ENCODE measurements around the gene EPHB6. TPM values are rescaled to one million over a fixed set of nuclear protein-coding genes. Genes with fewer than 3 reads are reported as not detected.

The EPHB6 gene
- total and polyA plus RNA-seq, 4 donors = 15.6 to 54.6 (median 33.9) TPM

DNA sequence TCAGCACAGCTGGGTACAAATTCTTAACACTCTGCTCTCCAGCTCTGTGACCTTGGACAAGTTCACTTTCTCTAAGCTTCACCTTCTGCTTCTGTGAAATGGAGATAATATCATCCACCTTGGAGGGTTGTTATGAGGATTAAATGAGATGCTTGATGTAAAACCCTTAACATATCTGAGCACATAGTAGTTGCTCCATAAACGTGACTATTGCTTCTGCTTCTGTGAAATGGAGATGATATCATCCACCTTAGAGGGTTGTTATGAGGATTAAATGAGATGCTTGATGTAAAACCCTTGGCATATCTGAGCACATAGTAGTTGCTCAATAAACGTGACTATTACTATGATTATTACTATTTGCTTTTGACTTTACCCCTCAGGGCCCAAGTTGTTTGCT lies 14.6 kb downstream of the EPHB6 start:
- DNase-seq (ENCODE audit: low read depth in 4 of 6, low spot score in 6 of 6) = no peak
- Histone ChIP-seq H3K27me3 (ENCODE audit: control insufficient read depth, insufficient read depth, low read length) (no peaks in the 10 kb centered on the region), H3K4me1 (ENCODE audit: control insufficient read depth, insufficient read depth, low read length) (peaks cover 5% of the 10 kb centered on the region), H3K9me3 (ENCODE audit: control insufficient read depth, insufficient read depth, low read length) (no peaks in the 10 kb centered on the region), H3K4me3 (ENCODE audit: low read depth, low read length) (no peak overlapping the region), H3K27ac (ENCODE audit: low read depth, low read length) (no peak overlapping the region), H3K36me3 (ENCODE audit: control insufficient read depth, insufficient read depth, low read length) (peaks cover 79% of the 10 kb centered on the region)
- WGBS (ENCODE audit: insufficient coverage) = no CpG with 5 or more reads among the region's 2 CpGs

DNA sequence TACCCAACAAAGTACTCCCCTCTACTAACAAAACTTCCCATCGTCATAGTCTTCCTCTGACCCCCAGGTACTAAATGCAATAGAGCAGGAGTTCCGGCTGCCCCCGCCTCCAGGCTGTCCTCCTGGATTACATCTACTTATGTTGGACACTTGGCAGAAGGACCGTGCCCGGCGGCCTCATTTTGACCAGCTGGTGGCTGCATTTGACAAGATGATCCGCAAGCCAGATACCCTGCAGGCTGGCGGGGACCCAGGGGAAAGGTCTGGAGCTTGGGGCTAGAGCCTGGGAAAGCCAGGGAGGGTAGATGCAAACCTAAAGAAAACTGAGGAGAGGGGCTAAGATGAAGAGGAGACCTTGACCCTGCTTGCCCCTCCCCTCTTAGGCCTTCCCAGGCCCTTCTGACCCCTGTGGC lies 15.3 kb downstream of the EPHB6 start:
- 85% methylated on average over 8 of the region's 8 CpGs for WGBS (ENCODE audit: insufficient coverage)
- H3K9me3 ChIP-seq (ENCODE audit: control insufficient read depth, insufficient read depth, low read length) = no peaks in the 10 kb centered on the region
- H3K27ac ChIP-seq (ENCODE audit: low read depth, low read length) = no peak overlapping the region
- H3K4me1 ChIP-seq (ENCODE audit: control insufficient read depth, insufficient read depth, low read length) = peaks cover 5% of the 10 kb centered on the region
- no peaks in the 10 kb centered on the region for H3K27me3 ChIP-seq (ENCODE audit: control insufficient read depth, insufficient read depth, low read length)
- no peak for DNase-seq (ENCODE audit: low read depth in 4 of 6, low spot score in 6 of 6)
- peaks cover 73% of the 10 kb centered on the region for H3K36me3 ChIP-seq (ENCODE audit: control insufficient read depth, insufficient read depth, low read length)
- no peak overlapping the region for H3K4me3 ChIP-seq (ENCODE audit: low read depth, low read length)

DNA sequence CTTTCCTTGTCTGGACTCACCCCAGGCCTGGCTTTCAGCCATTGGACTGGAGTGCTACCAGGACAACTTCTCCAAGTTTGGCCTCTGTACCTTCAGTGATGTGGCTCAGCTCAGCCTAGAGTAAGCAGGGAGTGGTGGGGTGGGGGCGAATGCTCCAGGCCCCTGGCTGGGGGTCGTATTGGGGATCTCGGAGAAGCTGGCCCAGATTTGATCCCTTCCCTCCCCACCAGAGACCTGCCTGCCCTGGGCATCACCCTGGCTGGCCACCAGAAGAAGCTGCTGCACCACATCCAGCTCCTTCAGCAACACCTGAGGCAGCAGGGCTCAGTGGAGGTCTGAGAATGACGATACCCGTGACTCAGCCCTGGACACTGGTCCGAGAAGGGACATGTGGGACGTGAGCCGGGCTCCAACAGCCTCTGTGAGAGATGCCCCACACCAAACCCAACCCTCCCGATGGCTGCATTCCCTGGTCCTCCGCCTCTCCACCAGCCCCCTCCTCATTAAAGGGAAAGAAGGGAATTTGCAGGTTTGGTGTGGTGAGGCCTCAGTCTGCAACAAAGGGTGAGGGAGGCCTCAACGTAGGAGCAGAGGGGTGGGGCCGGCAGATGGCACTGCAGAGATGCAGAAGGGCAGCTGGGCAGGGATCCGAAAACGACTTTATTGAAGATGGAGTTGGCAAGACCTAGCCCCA lies 15.8 kb downstream of the EPHB6 start:
- peaks cover 5% of the 10 kb centered on the region for H3K4me1 ChIP-seq (ENCODE audit: control insufficient read depth, insufficient read depth, low read length)
- H3K27me3 ChIP-seq (ENCODE audit: control insufficient read depth, insufficient read depth, low read length) = no peaks in the 10 kb centered on the region
- H3K36me3 ChIP-seq (ENCODE audit: control insufficient read depth, insufficient read depth, low read length) = peaks cover 68% of the 10 kb centered on the region
- H3K4me3 ChIP-seq (ENCODE audit: low read depth, low read length) = no peak overlapping the region
- 97% methylated on average over 5 of the region's 14 CpGs for WGBS (ENCODE audit: insufficient coverage)
- H3K27ac ChIP-seq (ENCODE audit: low read depth, low read length) = no peak overlapping the region
- DNase-seq (ENCODE audit: low read depth in 4 of 6, low spot score in 6 of 6) = no peak
- no peaks in the 10 kb centered on the region for H3K9me3 ChIP-seq (ENCODE audit: control insufficient read depth, insufficient read depth, low read length)

DNA sequence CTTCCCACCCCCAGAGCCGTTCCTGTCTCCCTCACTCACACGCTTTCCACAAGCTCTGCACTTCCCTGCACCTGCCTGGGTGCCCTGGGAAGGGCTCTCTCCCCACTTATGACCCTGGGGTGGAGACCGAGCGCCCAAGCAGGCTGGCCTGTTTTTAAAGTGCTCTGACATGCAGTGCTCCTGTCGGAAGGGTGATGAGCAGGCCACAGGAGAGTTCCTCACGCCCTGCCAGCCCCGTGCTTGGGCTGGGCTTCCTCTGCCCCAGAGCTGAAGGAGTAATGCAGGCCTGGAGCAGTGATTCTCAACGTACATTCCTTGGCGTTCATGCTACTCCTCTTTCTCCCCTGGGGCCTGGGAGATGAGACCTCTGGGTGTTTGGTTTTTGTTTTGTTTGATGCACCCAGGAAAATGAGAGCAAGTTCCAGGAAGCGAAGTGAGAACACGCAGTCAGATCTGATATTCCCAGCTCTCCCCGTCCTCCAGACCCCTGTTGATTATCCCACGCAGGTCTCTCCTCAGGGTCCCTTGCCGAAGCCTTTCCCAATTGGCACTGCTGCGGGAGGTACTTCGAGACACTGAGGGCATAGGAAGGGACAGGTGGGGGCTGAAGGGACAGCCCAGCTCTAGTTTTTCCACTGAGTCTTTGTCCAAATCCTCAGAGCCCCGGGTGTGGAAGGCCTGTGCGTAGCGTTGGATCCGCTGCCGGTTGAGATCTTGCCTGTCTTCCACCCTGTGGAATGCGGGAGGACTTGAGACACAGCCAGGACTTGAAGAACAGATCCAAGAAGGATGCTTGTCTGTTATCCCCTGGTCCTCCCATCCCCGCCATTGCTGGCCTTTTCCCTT lies 16.6 kb downstream of the EPHB6 start:
- Histone ChIP-seq H3K36me3 (ENCODE audit: control insufficient read depth, insufficient read depth, low read length) (peaks cover 60% of the 10 kb centered on the region), H3K27me3 (ENCODE audit: control insufficient read depth, insufficient read depth, low read length) (no peaks in the 10 kb centered on the region), H3K4me1 (ENCODE audit: control insufficient read depth, insufficient read depth, low read length) (peaks cover 5% of the 10 kb centered on the region), H3K9me3 (ENCODE audit: control insufficient read depth, insufficient read depth, low read length) (no peaks in the 10 kb centered on the region), H3K27ac (ENCODE audit: low read depth, low read length) (no peak overlapping the region), H3K4me3 (ENCODE audit: low read depth, low read length) (no peak overlapping the region)
- DNase-seq (ENCODE audit: low read depth in 4 of 6, low spot score in 6 of 6) = no peak
- 94% methylated on average over 21 of the region's 23 CpGs for WGBS (ENCODE audit: insufficient coverage)

DNA sequence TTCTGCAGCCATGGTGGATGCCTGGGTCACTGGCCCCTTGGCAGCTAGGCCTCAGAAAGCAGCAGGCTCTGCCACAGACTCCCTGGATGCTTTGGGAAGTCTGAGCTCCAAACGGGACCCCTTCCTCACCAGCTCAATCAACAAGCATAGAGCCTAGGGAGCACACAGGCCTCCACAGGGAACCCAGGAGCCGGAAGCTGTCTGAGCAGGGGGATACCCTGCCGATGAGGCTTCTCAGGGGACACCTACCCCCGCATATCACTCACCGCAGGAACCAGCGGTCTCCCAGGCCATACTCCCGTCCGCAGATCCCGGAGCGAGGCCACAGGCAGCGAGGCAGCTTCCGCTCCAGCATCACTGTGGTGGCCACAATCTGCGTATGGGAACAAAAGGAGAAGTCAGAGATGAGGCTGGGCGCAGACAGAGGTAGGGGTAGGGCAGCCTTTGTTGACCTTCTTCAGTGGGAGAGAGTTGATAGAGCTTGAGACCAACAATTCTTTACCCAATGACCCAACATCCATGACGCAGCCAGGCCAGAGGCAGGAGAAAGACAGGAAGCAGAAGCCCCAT lies 17.3 kb downstream of the EPHB6 start:
- WGBS (ENCODE audit: insufficient coverage) = 95% methylated on average over 8 of the region's 15 CpGs
- Histone ChIP-seq H3K36me3 (ENCODE audit: control insufficient read depth, insufficient read depth, low read length) (peaks cover 53% of the 10 kb centered on the region), H3K27ac (ENCODE audit: low read depth, low read length) (no peak overlapping the region)

DNA sequence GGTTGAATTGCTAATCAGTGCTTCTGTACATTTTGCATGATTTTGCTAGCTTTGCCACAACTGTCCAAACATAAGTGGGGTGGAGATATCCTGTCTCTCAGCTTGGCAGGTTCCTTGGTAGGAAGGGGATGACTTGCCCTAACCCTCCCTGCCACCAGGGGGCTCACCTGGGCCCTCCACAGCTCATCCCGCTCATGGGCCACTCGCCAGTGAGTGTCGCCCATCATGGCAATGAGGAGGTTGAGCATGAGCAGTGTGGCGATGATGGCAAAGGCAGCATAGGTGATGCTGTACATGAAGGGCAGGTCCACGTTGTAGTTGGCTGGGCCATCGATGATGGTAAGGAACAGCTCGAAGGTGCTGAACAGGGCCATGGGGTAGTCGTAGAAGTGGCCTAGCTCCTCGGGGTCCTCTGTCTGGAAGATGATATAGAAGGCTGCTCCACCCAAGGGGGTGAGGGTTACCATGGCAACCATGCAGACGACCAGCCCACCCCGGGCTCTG lies 18.5 kb downstream of the EPHB6 start:
- DNase-seq (ENCODE audit: low read depth in 4 of 6, low spot score in 6 of 6) = no peak
- H3K4me3 ChIP-seq (ENCODE audit: low read depth, low read length) = no peak overlapping the region
- peaks cover 41% of the 10 kb centered on the region for H3K36me3 ChIP-seq (ENCODE audit: control insufficient read depth, insufficient read depth, low read length)
- no peaks in the 10 kb centered on the region for H3K27me3 ChIP-seq (ENCODE audit: control insufficient read depth, insufficient read depth, low read length)
- WGBS (ENCODE audit: insufficient coverage) = 74% methylated on average over 10 of the region's 11 CpGs
- no peaks in the 10 kb centered on the region for H3K9me3 ChIP-seq (ENCODE audit: control insufficient read depth, insufficient read depth, low read length)
- no peaks in the 10 kb centered on the region for H3K4me1 ChIP-seq (ENCODE audit: control insufficient read depth, insufficient read depth, low read length)
- H3K27ac ChIP-seq (ENCODE audit: low read depth, low read length) = no peak overlapping the region

More for the DNA sequence above, 17.3 kb downstream of the EPHB6 start:
- H3K9me3 ChIP-seq (ENCODE audit: control insufficient read depth, insufficient read depth, low read length) = no peaks in the 10 kb centered on the region
- H3K4me3 ChIP-seq (ENCODE audit: low read depth, low read length) = no peak overlapping the region
- no peak for DNase-seq (ENCODE audit: low read depth in 4 of 6, low spot score in 6 of 6)
- H3K27me3 ChIP-seq (ENCODE audit: control insufficient read depth, insufficient read depth, low read length) = no peaks in the 10 kb centered on the region
- peaks cover 5% of the 10 kb centered on the region for H3K4me1 ChIP-seq (ENCODE audit: control insufficient read depth, insufficient read depth, low read length)

DNA sequence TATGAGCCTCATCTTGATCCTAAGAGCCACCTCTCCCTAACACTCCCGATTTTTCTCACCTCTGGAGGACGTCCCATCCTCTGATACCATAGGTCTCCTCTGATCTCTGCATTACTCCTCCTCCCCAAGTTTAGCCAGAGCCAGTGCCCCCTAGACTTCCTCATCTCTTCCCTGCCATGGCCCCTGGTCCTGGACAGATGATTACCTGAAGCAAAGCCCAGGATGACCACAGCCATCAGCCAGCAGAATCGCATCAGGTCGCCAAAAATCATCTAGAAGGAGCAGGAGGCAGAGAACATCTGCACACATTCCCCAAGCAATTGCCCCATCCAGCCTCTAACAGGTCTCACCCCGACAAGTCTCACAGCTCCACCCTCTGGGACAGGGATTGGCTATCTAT lies 19.0 kb downstream of the EPHB6 start:
- Histone ChIP-seq H3K4me1 (ENCODE audit: control insufficient read depth, insufficient read depth, low read length) (no peaks in the 10 kb centered on the region), H3K27me3 (ENCODE audit: control insufficient read depth, insufficient read depth, low read length) (no peaks in the 10 kb centered on the region), H3K27ac (ENCODE audit: low read depth, low read length) (no peak overlapping the region), H3K9me3 (ENCODE audit: control insufficient read depth, insufficient read depth, low read length) (no peaks in the 10 kb centered on the region), H3K4me3 (ENCODE audit: low read depth, low read length) (no peak overlapping the region), H3K36me3 (ENCODE audit: control insufficient read depth, insufficient read depth, low read length) (peaks cover 36% of the 10 kb centered on the region)
- no peak for DNase-seq (ENCODE audit: low read depth in 4 of 6, low spot score in 6 of 6)
- WGBS (ENCODE audit: insufficient coverage) = 91% methylated on average over 4 of the region's 5 CpGs

DNA sequence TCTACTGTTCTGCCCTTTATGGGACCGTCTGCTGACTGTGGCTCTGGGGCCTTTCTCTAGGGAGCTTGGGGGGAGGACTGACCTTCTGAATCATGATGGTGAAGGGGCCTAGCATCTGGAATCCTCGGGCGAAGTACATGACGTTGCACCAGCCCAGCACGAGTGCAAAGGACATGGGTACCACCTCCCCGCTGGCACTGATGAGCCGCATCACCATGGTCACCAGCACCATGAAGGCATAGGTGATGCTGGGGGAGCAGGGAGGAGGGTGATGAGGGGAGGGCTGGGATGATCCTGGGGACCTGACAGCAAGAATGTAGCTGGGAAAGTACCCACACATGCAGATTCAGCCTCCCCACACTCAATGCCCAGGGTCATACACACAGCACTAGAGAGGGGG lies 19.5 kb downstream of the EPHB6 start:
- Histone ChIP-seq H3K27me3 (ENCODE audit: control insufficient read depth, insufficient read depth, low read length) (no peaks in the 10 kb centered on the region), H3K9me3 (ENCODE audit: control insufficient read depth, insufficient read depth, low read length) (no peaks in the 10 kb centered on the region), H3K27ac (ENCODE audit: low read depth, low read length) (no peak overlapping the region), H3K4me3 (ENCODE audit: low read depth, low read length) (no peak overlapping the region), H3K36me3 (ENCODE audit: control insufficient read depth, insufficient read depth, low read length) (peaks cover 33% of the 10 kb centered on the region), H3K4me1 (ENCODE audit: control insufficient read depth, insufficient read depth, low read length) (no peaks in the 10 kb centered on the region)
- WGBS (ENCODE audit: insufficient coverage) = 92% methylated on average over 6 of the region's 7 CpGs
- no peak for DNase-seq (ENCODE audit: low read depth in 4 of 6, low spot score in 6 of 6)

DNA sequence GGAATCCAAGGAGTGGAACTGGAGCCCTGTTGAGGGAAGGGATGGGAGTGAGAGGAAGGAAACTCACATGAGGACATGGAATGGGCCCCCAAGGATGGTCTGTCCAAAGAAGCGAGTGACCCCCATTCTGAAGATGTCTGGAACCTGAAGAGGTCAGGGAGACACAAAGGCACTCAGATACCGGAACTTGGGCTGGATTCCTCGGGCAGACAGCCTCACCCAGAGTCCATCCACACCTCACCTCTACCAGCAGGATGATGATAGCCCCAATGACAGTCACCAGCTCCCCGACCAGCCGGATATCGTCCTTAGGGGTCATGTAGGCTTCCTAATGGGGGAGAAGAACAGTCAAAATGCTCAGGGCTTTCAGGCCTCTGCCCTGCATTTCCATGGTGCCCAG lies 20.0 kb downstream of the EPHB6 start:
- no peak overlapping the region for H3K4me3 ChIP-seq (ENCODE audit: low read depth, low read length)

More for the DNA sequence above, 20.0 kb downstream of the EPHB6 start:
- Histone ChIP-seq H3K27ac (ENCODE audit: low read depth, low read length) (no peak overlapping the region), H3K4me1 (ENCODE audit: control insufficient read depth, insufficient read depth, low read length) (no peaks in the 10 kb centered on the region), H3K36me3 (ENCODE audit: control insufficient read depth, insufficient read depth, low read length) (peaks cover 32% of the 10 kb centered on the region), H3K9me3 (ENCODE audit: control insufficient read depth, insufficient read depth, low read length) (no peaks in the 10 kb centered on the region), H3K27me3 (ENCODE audit: control insufficient read depth, insufficient read depth, low read length) (no peaks in the 10 kb centered on the region)
- DNase-seq (ENCODE audit: low read depth in 4 of 6, low spot score in 6 of 6) = no peak
- 100% methylated on average over 4 of the region's 6 CpGs for WGBS (ENCODE audit: insufficient coverage)
